A549 (cell line): ENCODE data around the gene BMPER.

ENCODE experiments used
- BHLHE40 ChIP-seq: IDR thresholded peaks from 2 replicates; pipeline ENCODE4 v1.6.1; 2012; ENCODE audit warnings: low read depth, low read length, inconsistent platforms
- HDAC2 ChIP-seq: fragments of 200-600 bp; sonication (generic); IDR thresholded peaks from 2 replicates; pipeline ENCODE4 v1.6.1; 2016
- KDM1A ChIP-seq: fragments of 200-600 bp; sonication (generic); IDR thresholded peaks from 2 replicates; pipeline ENCODE4 v1.6.1; 2016; ENCODE audit warnings: low read depth, mild to moderate bottlenecking
- MYC ChIP-seq: IDR thresholded peaks from 2 replicates; pipeline ENCODE4 v1.6.1; 2012; ENCODE audit warnings: mild to moderate bottlenecking, inconsistent platforms, low read length, improper control_type of control experiment, borderline replicate concordance
- POLR2A ChIP-seq: IDR thresholded peaks from 2 replicates; pipeline ENCODE4 v1.6.1; 2012; ENCODE audit warnings: mild to moderate bottlenecking, low read length
- RCOR1 ChIP-seq: fragments of 150-350 bp; IDR thresholded peaks from 2 replicates; pipeline ENCODE4 v1.6.1; 2014; ENCODE audit warnings: antibody characterized with exemption, low read length, low read depth
- ZFP36 ChIP-seq: fragments of 450-650 bp; IDR thresholded peaks from 2 replicates; pipeline ENCODE4 v1.6.1; 2014; ENCODE audit warnings: borderline replicate concordance; ENCODE audit not compliant: partially characterized antibody
- TF ChIP-seq, protein P1 (sequence below): fragments of >200 bp; sonication (Bioruptor Twin); formaldehyde crosslinking; IDR thresholded peaks from 3 replicates; pipeline ENCODE4 v1.5.1; 2016
- TF ChIP-seq, protein P2 (sequence below): fragments of 200-600 bp; sonication (generic); IDR thresholded peaks from 2 replicates; pipeline ENCODE4 v1.6.1; 2016; ENCODE audit warnings: antibody characterized with exemption, mild to moderate bottlenecking, moderate library complexity

DNA sequence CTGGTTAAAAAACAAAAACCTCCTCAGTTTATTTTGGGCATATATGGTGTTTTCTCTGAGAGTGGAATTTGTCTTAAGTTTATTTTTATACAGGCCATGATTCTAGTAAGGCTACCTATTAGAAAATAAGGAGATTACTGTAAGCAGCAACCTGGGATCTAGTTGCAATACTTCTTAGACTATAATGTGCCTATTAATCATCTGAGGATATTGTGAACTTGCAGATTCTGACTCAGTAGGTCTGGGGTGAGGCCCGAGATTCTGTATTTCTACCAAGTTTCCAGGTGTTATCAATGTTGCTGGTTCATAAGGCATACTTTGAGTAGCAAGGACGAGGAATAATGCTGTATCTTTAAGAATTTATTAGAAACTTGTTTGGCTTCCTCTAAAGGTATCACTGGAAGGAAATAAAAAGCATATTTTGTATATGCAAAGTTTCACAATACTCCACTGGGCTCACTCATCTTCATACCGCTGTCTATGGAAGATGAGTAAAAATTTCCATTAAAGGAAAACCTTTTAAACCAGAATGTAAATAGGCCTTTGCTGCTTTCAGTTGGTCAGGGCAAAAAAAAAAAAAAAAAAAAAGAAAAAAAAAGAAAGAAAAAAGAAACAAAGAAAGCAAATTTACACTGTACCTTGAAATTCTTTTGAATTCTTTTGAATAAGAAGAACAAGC is 105.8 kb downstream of the BMPER start:
- no peak for TF ChIP-seq BHLHE40
- no peak for TF ChIP-seq KDM1A
- TF ChIP-seq, protein P1, sequence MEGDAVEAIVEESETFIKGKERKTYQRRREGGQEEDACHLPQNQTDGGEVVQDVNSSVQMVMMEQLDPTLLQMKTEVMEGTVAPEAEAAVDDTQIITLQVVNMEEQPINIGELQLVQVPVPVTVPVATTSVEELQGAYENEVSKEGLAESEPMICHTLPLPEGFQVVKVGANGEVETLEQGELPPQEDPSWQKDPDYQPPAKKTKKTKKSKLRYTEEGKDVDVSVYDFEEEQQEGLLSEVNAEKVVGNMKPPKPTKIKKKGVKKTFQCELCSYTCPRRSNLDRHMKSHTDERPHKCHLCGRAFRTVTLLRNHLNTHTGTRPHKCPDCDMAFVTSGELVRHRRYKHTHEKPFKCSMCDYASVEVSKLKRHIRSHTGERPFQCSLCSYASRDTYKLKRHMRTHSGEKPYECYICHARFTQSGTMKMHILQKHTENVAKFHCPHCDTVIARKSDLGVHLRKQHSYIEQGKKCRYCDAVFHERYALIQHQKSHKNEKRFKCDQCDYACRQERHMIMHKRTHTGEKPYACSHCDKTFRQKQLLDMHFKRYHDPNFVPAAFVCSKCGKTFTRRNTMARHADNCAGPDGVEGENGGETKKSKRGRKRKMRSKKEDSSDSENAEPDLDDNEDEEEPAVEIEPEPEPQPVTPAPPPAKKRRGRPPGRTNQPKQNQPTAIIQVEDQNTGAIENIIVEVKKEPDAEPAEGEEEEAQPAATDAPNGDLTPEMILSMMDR = no peak
- TF ChIP-seq, protein P2, sequence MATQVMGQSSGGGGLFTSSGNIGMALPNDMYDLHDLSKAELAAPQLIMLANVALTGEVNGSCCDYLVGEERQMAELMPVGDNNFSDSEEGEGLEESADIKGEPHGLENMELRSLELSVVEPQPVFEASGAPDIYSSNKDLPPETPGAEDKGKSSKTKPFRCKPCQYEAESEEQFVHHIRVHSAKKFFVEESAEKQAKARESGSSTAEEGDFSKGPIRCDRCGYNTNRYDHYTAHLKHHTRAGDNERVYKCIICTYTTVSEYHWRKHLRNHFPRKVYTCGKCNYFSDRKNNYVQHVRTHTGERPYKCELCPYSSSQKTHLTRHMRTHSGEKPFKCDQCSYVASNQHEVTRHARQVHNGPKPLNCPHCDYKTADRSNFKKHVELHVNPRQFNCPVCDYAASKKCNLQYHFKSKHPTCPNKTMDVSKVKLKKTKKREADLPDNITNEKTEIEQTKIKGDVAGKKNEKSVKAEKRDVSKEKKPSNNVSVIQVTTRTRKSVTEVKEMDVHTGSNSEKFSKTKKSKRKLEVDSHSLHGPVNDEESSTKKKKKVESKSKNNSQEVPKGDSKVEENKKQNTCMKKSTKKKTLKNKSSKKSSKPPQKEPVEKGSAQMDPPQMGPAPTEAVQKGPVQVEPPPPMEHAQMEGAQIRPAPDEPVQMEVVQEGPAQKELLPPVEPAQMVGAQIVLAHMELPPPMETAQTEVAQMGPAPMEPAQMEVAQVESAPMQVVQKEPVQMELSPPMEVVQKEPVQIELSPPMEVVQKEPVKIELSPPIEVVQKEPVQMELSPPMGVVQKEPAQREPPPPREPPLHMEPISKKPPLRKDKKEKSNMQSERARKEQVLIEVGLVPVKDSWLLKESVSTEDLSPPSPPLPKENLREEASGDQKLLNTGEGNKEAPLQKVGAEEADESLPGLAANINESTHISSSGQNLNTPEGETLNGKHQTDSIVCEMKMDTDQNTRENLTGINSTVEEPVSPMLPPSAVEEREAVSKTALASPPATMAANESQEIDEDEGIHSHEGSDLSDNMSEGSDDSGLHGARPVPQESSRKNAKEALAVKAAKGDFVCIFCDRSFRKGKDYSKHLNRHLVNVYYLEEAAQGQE = no peak
- TF ChIP-seq POLR2A = no peak
- no peak for TF ChIP-seq MYC
- TF ChIP-seq ZFP36 = no peak
- TF ChIP-seq RCOR1 = no peak
- no peak for TF ChIP-seq HDAC2
